ENCODE results near the gene SEPTIN12. TPM values are rescaled to one million over a fixed set of nuclear protein-coding genes. Genes with fewer than 3 reads are reported as not detected.
A peak's percentile ranks its signal among the peaks of the same experiment; 100 is the strongest.

Gene SEPTIN12
- total and polyA plus RNA-seq, 2 of the 8 experiments (the other 6 are each of a cell fraction or from before 2014, with no cell fraction given), result 0.24 TPM; not detected in 1

GRCh38 chr16:4746215-4746614 is 41.9 kb downstream of the SEPTIN12 start:
- Histone ChIP-seq H3K4me3 (ENCODE audit: extremely low read depth in 1 of 4, insufficient read depth in 2 of 4, low read depth in 3 of 4, low read length in 4 of 4) (no peak overlapping the region), H3K79me2 (ENCODE audit: control insufficient read depth in 1 of 2, insufficient read depth in 2 of 2, low read length in 2 of 2) (no peaks in the 10 kb centered on the region), H2BK20ac (ENCODE audit: low read length) (no peak overlapping the region), H3K4ac (replicated peaks; ENCODE audit: insufficient read length, low read depth, low read length) (no peak overlapping the region), H2BK120ac (replicated peaks; ENCODE audit: low read depth, low read length) (no peak overlapping the region), H2BK15ac (ENCODE audit: low read length) (no peak overlapping the region), H3K23me2 (ENCODE audit: low read depth, low read length) (no peaks in the 10 kb centered on the region), H4K8ac (ENCODE audit: extremely low read depth, insufficient read depth, low read length) (no peak overlapping the region), H3K9me3 (ENCODE audit: insufficient read depth in 2 of 2, low read depth in 1 of 2, low read length in 1 of 2) (no peaks in the 10 kb centered on the region), H3K79me1 (ENCODE audit: low read depth, low read length) (no peaks in the 10 kb centered on the region), H3K36me3 (ENCODE audit: control insufficient read depth in 2 of 4, insufficient read depth in 4 of 4, low read length in 3 of 4) (peaks cover 0 to 5% (median 2%) of the 10 kb centered on the region in 4 experiments; a peak in 5 of 8 replicates), H4K20me1 (replicated peaks in 1 of 2; ENCODE audit: control insufficient read depth in 1 of 2, insufficient read depth in 2 of 2, low read length in 2 of 2) (no peaks in the 10 kb centered on the region), H3K27ac (ENCODE audit: low read depth, low read length) (no peak overlapping the region), H2AK5ac (ENCODE audit: low read depth, low read length) (peak overlapping the region; percentile 32; the same call in 1 of the 2 replicates), H3K9ac (replicated peaks in 1 of 4; ENCODE audit: extremely low read depth in 1 of 4, low read depth in 3 of 4, low read length in 3 of 4) (peak overlapping the region in 1 of 4 experiments; percentile 18; a peak in 2 of 7 replicates), H3K56ac (replicated peaks; ENCODE audit: insufficient read length, low read depth, low read length) (no peak overlapping the region), H3K14ac (ENCODE audit: insufficient read length) (no peak overlapping the region), H3K18ac (ENCODE audit: extremely low read depth, low read length) (no peak overlapping the region), H2BK5ac (ENCODE audit: low read depth, low read length) (no peak overlapping the region; the same call in 1 of the 2 replicates), H4K5ac (ENCODE audit: insufficient read length, low read depth, low read length) (no peak overlapping the region), H3K4me2 (ENCODE audit: insufficient read depth in 1 of 2, low read depth in 2 of 2, low read length in 2 of 2) (no peak overlapping the region), H2BK12ac (ENCODE audit: low read depth, low read length) (no peak overlapping the region), H3K27me3 (replicated peaks in 1 of 4; ENCODE audit: control insufficient read depth in 3 of 4, extremely low read depth in 1 of 4, insufficient read depth in 3 of 4, low read length in 3 of 4) (no peaks in the 10 kb centered on the region), H3K23ac (ENCODE audit: insufficient read length) (no peak overlapping the region), H4K91ac (replicated peaks; ENCODE audit: insufficient read length, low read length) (no peak overlapping the region), H2AFZ (ENCODE audit: low read length) (no peak overlapping the region), H3K4me1 (replicated peaks in 1 of 4; ENCODE audit: control insufficient read depth in 3 of 4, insufficient read depth in 4 of 4, low read length in 3 of 4) (peaks cover 4 to 9% (median 6%) of the 10 kb centered on the region in 4 experiments)
- WGBS, 2 experiments (ENCODE audit: extremely low coverage in 1 of 2, insufficient coverage in 1 of 2, insufficient read length in 1 of 2, insufficient replicate concordance in 2 of 2, low coverage in 1 of 2, low lambda C conversion rate in 2 of 2, missing lambda C conversion rate in 1 of 2), result 88% methylated on average over 8 of the region's 8 CpGs; no CpG with 5 or more reads in 1 of the 2 experiments
- ChIA-PET POLR2A (ENCODE audit: partially characterized antibody) (interaction anchor here (0.6 to 3.2 kb wide), 5 partner anchors 10 to 86 kb away, joined by 3 to 30 read pairs (median 5); partner anchors contain the start of genes ANKS3 and DNAAF8), CTCF (ENCODE audit: partially characterized antibody) (interaction anchor here (0.7 to 1.7 kb wide), 3 partner anchors 9 to 248 kb away, joined by 3 read pairs; no protein-coding TSS in a partner anchor)
- no peak for DNase-seq (ENCODE audit: low read depth in 1 of 2, low spot score in 2 of 2)
- TF ChIP-seq ATF3 (IDR thresholded peaks at IDR 0.05; ENCODE audit: insufficient read depth, low read depth, low read length) (no peak), KDM5A (IDR thresholded peaks at IDR 0.05; ENCODE audit: low read length) (no peak), RXRA (IDR thresholded peaks at IDR 0.05; ENCODE audit: insufficient read depth, low read depth, low read length) (no peak), ASH2L (IDR thresholded peaks at IDR 0.05; ENCODE audit: low read length) (no peak)
- no peak for FAIRE-seq

All from H1 (cell line).